ENCODE data around the gene DLG2.
"Not testable (repeated sequence)": the region's sequence is repeated elsewhere in the genome, so short reads cannot be mapped to it uniquely, and the experiment has no call there.

DLG2 gene

DNA sequence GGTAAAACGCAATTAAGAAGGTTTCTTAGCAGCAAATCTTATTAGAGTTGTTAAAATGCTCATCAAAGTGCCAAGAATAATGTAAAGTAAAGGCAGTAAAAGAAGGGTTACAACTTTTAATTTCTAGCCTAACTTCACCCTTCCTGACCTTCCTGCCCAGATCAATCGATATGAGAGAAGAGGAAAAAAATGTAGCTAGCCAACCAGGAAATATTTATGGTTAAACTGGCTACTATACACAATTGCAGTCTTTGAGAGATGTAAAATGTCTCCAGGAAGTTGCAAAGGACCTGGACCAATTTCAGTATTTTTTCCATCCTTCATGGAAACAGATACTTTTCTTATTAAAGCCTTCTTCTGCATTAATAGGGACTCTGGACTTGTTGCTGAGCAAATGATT is 2199.2 kb downstream of the DLG2 start:
- DNase-seq (ENCODE audit: low read depth) = no peak
- TF ChIP-seq, protein P1, sequence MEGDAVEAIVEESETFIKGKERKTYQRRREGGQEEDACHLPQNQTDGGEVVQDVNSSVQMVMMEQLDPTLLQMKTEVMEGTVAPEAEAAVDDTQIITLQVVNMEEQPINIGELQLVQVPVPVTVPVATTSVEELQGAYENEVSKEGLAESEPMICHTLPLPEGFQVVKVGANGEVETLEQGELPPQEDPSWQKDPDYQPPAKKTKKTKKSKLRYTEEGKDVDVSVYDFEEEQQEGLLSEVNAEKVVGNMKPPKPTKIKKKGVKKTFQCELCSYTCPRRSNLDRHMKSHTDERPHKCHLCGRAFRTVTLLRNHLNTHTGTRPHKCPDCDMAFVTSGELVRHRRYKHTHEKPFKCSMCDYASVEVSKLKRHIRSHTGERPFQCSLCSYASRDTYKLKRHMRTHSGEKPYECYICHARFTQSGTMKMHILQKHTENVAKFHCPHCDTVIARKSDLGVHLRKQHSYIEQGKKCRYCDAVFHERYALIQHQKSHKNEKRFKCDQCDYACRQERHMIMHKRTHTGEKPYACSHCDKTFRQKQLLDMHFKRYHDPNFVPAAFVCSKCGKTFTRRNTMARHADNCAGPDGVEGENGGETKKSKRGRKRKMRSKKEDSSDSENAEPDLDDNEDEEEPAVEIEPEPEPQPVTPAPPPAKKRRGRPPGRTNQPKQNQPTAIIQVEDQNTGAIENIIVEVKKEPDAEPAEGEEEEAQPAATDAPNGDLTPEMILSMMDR (conservative IDR thresholded peaks at IDR 0.05; ENCODE audit: low read depth, low read length) = no peak
- no peak overlapping the region for H3K4me3 ChIP-seq (ENCODE audit: low read length)

DNA sequence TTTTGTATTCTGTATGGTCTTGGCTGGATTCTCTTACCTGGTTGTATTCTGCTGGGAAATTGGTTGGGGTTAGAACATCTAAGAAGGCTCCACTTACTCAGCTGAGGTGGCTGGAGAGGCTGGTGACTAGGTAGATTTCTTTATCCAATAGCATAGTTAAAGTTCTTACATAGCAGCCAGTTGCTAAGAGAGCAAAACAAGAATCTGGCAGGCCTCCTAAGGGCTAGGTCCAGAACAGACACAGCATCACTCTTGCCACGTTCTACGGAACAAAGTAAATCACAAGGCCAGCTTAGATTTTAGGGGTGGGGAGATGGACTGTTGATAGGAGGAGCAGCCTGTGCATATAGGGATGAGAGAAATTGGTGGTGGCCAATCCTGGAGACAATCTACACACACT is 2199.6 kb downstream of the DLG2 start:
- TF ChIP-seq, protein P1 (conservative IDR thresholded peaks at IDR 0.05; ENCODE audit: low read depth, low read length) = no peak
- DNase-seq (ENCODE audit: low read depth) = no peak
- no peak overlapping the region for H3K4me3 ChIP-seq (ENCODE audit: low read length)

DNA sequence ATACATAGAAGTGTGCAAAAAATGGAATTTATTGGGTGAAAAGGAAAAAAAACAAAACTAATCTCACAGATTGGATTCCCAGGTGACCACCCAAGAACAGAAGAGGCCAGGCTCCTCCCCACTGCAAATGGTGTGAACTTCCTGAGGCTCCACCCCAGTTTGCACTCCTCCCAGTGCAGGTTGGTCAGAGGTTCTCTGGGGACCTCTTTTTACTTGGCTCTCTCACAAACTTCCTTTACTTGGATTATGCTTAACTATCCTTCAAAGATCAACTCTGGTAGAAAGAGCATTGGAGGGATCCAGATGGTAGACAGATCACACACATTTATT is 2202.0 kb downstream of the DLG2 start:
- no peak for DNase-seq (ENCODE audit: low read depth)
- H3K4me3 ChIP-seq (ENCODE audit: low read length) = no peak overlapping the region
- TF ChIP-seq, protein P1 (conservative IDR thresholded peaks at IDR 0.05; ENCODE audit: low read depth, low read length) = no peak

DNA sequence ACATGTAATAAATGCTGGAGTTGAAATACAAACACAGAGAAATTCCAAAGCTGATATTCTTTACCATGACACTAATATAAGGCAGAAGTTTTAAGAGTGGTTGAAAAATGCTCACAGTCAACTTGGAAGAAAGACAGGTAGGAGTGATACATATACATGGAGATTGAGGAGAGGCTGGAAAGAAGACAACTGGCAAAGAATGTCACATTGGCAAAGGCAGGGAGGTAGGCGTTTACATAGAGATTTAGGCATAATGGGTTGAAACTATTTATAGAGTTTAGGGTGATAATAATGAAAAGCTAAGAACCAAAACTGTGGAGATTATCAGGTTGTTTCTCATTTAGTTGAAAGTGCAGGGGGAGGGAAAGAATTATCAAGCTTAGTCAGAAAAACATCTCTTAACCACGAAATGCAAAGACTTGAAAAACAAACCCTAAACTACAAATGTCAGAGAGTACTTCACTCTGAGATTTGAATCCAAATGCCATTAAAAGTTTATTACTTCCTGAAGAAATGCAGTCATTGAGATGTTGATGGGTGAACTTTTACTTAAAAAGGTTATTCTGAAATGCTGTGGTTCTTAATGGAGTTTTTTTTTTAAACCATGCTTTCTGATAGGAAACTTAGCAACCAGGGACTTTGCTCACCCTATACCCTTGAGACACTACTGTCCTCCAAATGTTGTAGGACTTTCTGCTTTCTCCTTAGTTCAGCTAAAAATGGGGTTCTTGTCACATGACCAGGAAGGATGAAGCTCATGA is 2202.6 kb downstream of the DLG2 start:
- TF ChIP-seq, protein P1 (conservative IDR thresholded peaks at IDR 0.05; ENCODE audit: low read depth, low read length) = no peak
- DNase-seq (ENCODE audit: low read depth) = no peak
- no peak overlapping the region for H3K4me3 ChIP-seq (ENCODE audit: low read length)

DNA sequence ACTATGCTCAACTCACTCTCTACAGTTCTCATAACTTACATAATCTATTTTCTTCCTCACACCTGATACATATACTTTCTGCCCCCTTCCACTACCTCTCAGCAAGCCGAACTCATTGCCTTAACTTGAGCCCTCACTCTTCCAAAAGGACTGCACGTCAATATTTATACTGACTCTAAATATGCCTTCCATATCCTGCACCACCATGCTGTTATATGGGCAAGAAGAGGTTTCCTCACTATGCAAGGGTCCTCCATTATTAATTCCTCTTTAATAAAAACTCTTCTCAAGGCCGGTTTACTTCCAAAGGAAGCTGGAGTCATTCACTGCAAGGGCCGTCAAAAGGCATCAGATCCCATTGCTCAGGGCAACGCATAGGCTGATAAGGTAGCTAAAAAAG is 2204.5 kb downstream of the DLG2 start:
- not testable (repeated sequence) for DNase-seq (ENCODE audit: low read depth); H3K4me3 ChIP-seq (ENCODE audit: low read length)

DNA sequence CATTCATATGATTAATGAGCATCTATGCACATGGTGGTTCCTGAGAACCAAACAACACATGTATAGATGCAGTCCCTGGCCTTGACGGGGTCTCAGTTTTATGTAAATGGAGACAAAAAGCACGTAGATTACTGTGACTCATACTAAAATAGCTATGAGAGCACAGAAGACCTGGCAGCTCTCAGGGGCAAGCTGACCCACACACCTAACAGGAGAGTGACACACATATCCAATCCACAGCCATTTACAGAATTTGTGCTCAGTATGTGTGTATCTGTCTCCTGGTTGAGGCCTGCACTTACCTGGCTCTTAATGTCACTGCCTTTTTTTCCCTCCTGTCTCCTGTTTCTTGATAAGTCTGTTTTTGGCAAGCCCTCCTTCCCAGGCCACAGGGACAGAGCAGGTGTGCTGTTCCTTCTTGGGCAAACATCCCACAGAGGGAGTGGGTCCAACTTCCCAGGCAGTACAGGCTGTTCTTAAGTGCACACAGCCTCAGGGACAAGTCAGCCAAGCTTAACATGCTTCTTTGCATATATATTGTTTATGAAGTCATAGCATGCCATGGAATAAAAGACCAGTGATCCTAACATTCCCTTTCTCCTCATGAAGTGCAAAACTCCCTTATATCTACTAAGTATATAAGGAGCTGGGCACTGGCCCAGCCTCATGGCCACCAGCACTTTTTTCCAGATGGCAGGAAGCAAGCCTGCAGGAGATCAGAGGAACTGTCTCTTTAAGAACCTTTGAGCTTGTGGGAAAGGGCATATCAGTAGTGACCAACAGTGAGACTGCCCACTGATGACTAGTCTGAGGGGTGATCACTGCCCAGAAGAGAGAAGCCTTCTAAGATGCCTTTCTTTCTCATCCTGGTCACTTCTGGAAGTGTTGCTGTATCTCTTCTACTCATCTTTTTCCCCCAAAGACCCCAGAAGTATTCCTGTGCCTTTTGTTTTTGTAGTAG is 2216.3 kb downstream of the DLG2 start:
- no peak for DNase-seq (ENCODE audit: low read depth)
- TF ChIP-seq, protein P1 (conservative IDR thresholded peaks at IDR 0.05; ENCODE audit: low read depth, low read length) = no peak
- no peak overlapping the region for H3K4me3 ChIP-seq (ENCODE audit: low read length)

DNA sequence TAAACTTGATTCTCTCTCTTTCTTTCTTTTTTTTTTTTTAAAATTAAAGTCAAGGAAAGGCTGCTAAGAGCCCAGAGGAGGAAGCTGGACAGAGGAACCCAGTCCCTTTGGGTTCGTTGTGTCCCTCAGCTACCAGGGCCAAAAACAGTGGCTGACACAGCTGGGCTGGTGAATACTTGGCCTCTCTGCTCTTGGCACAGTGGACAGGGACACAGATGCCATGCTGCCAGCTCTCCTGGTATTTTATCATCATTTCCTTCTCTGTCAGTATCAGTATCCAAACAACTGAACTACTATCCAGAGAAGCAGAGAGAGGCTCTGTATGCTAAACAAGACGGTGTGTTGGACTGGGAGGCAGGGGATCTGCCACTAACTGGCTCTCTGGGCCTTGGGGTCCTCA is 2217.3 kb downstream of the DLG2 start:
- no peak for DNase-seq (ENCODE audit: low read depth)
- TF ChIP-seq, protein P1 (conservative IDR thresholded peaks at IDR 0.05; ENCODE audit: low read depth, low read length) = no peak
- no peak overlapping the region for H3K4me3 ChIP-seq (ENCODE audit: low read length)
